Kidney (tissue), 14 donors: ENCODE data around the gene ASTN2. TPM values are rescaled to one million over a fixed set of nuclear protein-coding genes. Genes with fewer than 3 reads are reported as not detected.
A peak's percentile ranks its signal among the peaks of the same experiment; 100 is the strongest.

ENCODE experiments used
- DNase-seq, 5 donors: peaks; one replicate each; pipeline ENCODE4 v3.0.0-alpha.2; 2013 to 2020
- FAIRE-seq: peaks from 2 replicates; lab custom pipeline; 2012; peaks lifted over from hg19 to GRCh38; lab: Jason Lieb, UNC
- H3K27ac ChIP-seq, 2 donors: one replicate each; pipeline ENCODE4 v1.7.0; 2013; ENCODE audit warnings: low read depth in 2 of 2, low read length in 2 of 2, inconsistent platforms in 1 of 2
- H3K27me3 ChIP-seq: one replicate; pipeline ENCODE4 v1.7.1; 2013; ENCODE audit warnings: low read length, inconsistent platforms; ENCODE audit not compliant: control insufficient read depth, insufficient read depth
- H3K36me3 ChIP-seq, 3 donors: one replicate each; pipeline versions ENCODE4 v1.7.0 to v1.7.1; 2013; ENCODE audit warnings: low read length in 3 of 3, control low read depth in 1 of 3, inconsistent platforms in 1 of 3; ENCODE audit not compliant: insufficient read depth in 3 of 3, control insufficient read depth in 2 of 3
- H3K4me1 ChIP-seq, 3 donors: one replicate each; pipeline versions ENCODE4 v1.7.0 to v1.7.1; 2013; ENCODE audit warnings: low read length in 3 of 3, inconsistent platforms in 1 of 3, low read depth in 1 of 3; ENCODE audit not compliant: control insufficient read depth in 2 of 3, insufficient read depth in 2 of 3
- H3K4me3 ChIP-seq, 3 donors: one replicate each; pipeline versions ENCODE4 v1.7.0 to v1.8.1; 2013; ENCODE audit warnings: low read length in 3 of 3, control low read depth in 1 of 3, inconsistent platforms in 1 of 3
- H3K9ac ChIP-seq, 3 donors: one replicate each; pipeline versions ENCODE4 v1.7.0 to v1.7.1; 2013; ENCODE audit warnings: low read length in 3 of 3, control low read depth in 1 of 3, inconsistent platforms in 1 of 3
- H3K9me3 ChIP-seq, 3 donors: one replicate each; pipeline versions ENCODE4 v1.7.0 to v1.7.1; 2013; ENCODE audit warnings: low read length in 3 of 3, control low read depth in 1 of 3, inconsistent platforms in 1 of 3; ENCODE audit not compliant: control insufficient read depth in 2 of 3, insufficient read depth in 1 of 3
- CTCF ChIP-seq: IDR thresholded peaks from 3 replicates; pipeline ENCODE4 v1.5.1; 2012; ENCODE audit warnings: mild to moderate bottlenecking, moderate library complexity, borderline replicate concordance; ENCODE audit not compliant: insufficient read depth; ENCODE audit errors: extremely low read depth
- intact Hi-C: fragments of 100-400 bp; cut with DNase I; formaldehyde crosslinking; loops from one replicate; pipeline ENCODE4 v1.11.1; 2022
- polyA plus RNA-seq: library from polyadenylated mRNA; stranded (reverse); fragments of 350-450 nt; fragmentation: Illumina TruSeq; extraction: RNeasy Lipid Tissue Mini Kit (QIAGEN cat#74804); gene quantifications from one replicate; pipeline ENCODE4 v1.2.3, GENCODE V29; 2014; ENCODE audit warnings: low read depth, low replicate concordance; ENCODE audit not compliant: insufficient read depth
- total RNA-seq: library from RNA; stranded (reverse); fragmentation: NEBNext Ultra II Directional; extraction: Animal tissue kit (Norgen Biotek cat#: 25700); gene quantifications from one replicate; pipeline ENCODE4 v1.2.1, GENCODE V29; 2021
- donor health status: control.
- donor health status: control.
- donor health status: control.
- donor health status: control.
- donor health status: control.
- donor health status: DM: yes; HTN: yes; CAD: no.
- donor health status: Normal renal cell carcinoma (clear cell type).

The ASTN2 gene
- total and polyA plus RNA-seq, 2 donors from 2014 or later, result 7.6 to 11.5 TPM

- H3K27ac ChIP-seq, result no peak overlapping the region
- no peak for FAIRE-seq
- peaks cover 0 to 11% (median 4%) of the 10 kb centered on the region in 3 donors for H3K4me1 ChIP-seq
- H3K27me3 ChIP-seq, result no peaks in the 10 kb centered on the region
- no peak overlapping the region for H3K9ac ChIP-seq
- no peak overlapping the region for H3K4me3 ChIP-seq
- H3K9me3 ChIP-seq, result peaks cover 0 to 2% (median 2%) of the 10 kb centered on the region in 3 donors
- no peak for DNase-seq
- no peak for TF ChIP-seq CTCF
- intact Hi-C loops, result no loop called here
- no peaks in the 10 kb centered on the region for H3K36me3 ChIP-seq
Observed at GRCh38 chr9:116520218-116520617, 894.6 kb downstream of the ASTN2 start.

GRCh38 chr9:116516456-116516855 lies 898.4 kb downstream of the ASTN2 start:
- no peak for TF ChIP-seq CTCF
- Histone ChIP-seq H3K4me3 (no peak overlapping the region), H3K36me3 (no peaks in the 10 kb centered on the region), H3K27ac (no peak overlapping the region), H3K9me3 (peaks cover 0 to 2% (median 2%) of the 10 kb centered on the region in 3 donors), H3K27me3 (no peaks in the 10 kb centered on the region), H3K4me1 (peaks cover 0 to 13% (median 3%) of the 10 kb centered on the region in 3 donors), H3K9ac (no peak overlapping the region)
- intact Hi-C loops, result no loop called here
- no peak for DNase-seq
- FAIRE-seq, result no peak

- DNase-seq, result no peak
- Histone ChIP-seq H3K27ac (peak overlapping the region in 1 of 2 donors; percentile 3), H3K9me3 (peaks cover 0 to 2% (median 2%) of the 10 kb centered on the region in 3 donors), H3K36me3 (no peaks in the 10 kb centered on the region), H3K4me1 (peaks cover 0 to 13% (median 3%) of the 10 kb centered on the region in 3 donors), H3K4me3 (no peak overlapping the region), H3K27me3 (no peaks in the 10 kb centered on the region), H3K9ac (no peak overlapping the region)
- intact Hi-C loops, result no loop called here
- FAIRE-seq, result no peak
- TF ChIP-seq CTCF, result no peak
Observed at GRCh38 chr9:116515541-116515940, 899.3 kb downstream of the ASTN2 start.

GRCh38 chr9:116506685-116507084 lies 908.2 kb downstream of the ASTN2 start:
- no peaks in the 10 kb centered on the region for H3K4me1 ChIP-seq
- no peak overlapping the region for H3K27ac ChIP-seq
- FAIRE-seq (no peak), DNase-seq (no peak)
- no peak for TF ChIP-seq CTCF
- intact Hi-C loops, result no loop called here
- no peak overlapping the region for H3K4me3 ChIP-seq
- no peaks in the 10 kb centered on the region for H3K9me3 ChIP-seq
- H3K27me3 ChIP-seq, result no peaks in the 10 kb centered on the region
- H3K36me3 ChIP-seq, result no peaks in the 10 kb centered on the region
- no peak overlapping the region for H3K9ac ChIP-seq
